ENCODE measurements around the gene COX15. TPM values are rescaled to one million over a fixed set of nuclear protein-coding genes. Genes with fewer than 3 reads are reported as not detected.

Gene COX15
- total RNA-seq, 1 donor from 2014 or later: 33.8 TPM

Other genes starting within 250 kb of the COX15 start
- gene NKX2-3, start 199.2 kb downstream of the COX15 start, total RNA-seq: 2.8 TPM
- 57.8 TPM for gene SLC25A28, start 111.7 kb downstream of the COX15 start, total RNA-seq
- gene ENTPD7, start 72.6 kb downstream of the COX15 start, total RNA-seq: 9.2 TPM
- 28.6 TPM for gene CUTC, start 107 bp upstream of the COX15 start, total RNA-seq
- 2.8 TPM for gene ABCC2, start 50.5 kb upstream of the COX15 start, total RNA-seq